ENCODE data around the gene CDKN1C.
A peak's percentile ranks its signal among the peaks of the same experiment; 100 is the strongest.

DNA sequence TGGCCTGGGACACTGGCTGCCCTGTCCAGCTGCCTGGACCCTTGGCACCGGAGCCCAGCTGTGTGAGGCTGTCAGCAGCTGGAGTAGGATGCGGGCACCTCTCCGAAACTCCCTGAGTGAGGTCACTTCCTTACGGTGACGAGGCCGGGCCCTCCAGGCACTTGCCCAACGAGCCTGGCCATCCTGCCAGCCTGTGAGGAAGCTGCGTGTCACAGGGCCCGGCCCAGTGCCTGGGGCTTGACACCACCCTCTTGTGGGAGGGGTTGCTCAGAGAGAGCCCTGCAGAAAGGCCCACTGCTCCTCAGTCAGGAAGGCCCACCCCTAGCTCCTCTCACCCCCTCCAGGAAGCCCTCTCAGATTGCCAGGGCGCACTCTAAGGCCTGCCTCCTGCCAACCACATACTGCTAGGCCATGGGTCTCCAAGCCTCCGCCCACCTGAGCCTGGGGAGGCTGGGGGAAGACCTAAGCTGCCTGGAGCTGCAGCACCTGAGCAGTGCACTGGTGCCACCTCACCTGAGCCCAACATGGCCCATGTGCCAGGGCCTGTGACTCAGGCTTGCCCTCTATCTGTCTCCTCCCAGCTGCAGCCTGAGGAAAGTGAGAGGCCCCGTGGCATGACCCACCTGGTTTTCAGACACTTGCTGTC is 47.9 kb upstream of the CDKN1C start:
- TF ChIP-seq, protein P1, sequence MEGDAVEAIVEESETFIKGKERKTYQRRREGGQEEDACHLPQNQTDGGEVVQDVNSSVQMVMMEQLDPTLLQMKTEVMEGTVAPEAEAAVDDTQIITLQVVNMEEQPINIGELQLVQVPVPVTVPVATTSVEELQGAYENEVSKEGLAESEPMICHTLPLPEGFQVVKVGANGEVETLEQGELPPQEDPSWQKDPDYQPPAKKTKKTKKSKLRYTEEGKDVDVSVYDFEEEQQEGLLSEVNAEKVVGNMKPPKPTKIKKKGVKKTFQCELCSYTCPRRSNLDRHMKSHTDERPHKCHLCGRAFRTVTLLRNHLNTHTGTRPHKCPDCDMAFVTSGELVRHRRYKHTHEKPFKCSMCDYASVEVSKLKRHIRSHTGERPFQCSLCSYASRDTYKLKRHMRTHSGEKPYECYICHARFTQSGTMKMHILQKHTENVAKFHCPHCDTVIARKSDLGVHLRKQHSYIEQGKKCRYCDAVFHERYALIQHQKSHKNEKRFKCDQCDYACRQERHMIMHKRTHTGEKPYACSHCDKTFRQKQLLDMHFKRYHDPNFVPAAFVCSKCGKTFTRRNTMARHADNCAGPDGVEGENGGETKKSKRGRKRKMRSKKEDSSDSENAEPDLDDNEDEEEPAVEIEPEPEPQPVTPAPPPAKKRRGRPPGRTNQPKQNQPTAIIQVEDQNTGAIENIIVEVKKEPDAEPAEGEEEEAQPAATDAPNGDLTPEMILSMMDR (IDR thresholded peaks at IDR 0.05; ENCODE audit: low read depth, low read length) = no peak
- TF ChIP-seq, protein P2, sequence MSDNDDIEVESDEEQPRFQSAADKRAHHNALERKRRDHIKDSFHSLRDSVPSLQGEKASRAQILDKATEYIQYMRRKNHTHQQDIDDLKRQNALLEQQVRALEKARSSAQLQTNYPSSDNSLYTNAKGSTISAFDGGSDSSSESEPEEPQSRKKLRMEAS (IDR thresholded peaks at IDR 0.05; ENCODE audit: low read depth, low read length) = peak; percentile 17; the same call in 1 of the 2 replicates
- TF ChIP-seq POLR2A (IDR thresholded peaks at IDR 0.05; ENCODE audit: extremely low read depth, insufficient read length) = no peak
